ENCODE data around the gene TXN. TPM values are rescaled to one million over a fixed set of nuclear protein-coding genes. Genes with fewer than 3 reads are reported as not detected.

TXN gene
- total and polyA plus RNA-seq, 3 experiments from 2014 or later, result 172 to 471 (median 455) TPM

DNA sequence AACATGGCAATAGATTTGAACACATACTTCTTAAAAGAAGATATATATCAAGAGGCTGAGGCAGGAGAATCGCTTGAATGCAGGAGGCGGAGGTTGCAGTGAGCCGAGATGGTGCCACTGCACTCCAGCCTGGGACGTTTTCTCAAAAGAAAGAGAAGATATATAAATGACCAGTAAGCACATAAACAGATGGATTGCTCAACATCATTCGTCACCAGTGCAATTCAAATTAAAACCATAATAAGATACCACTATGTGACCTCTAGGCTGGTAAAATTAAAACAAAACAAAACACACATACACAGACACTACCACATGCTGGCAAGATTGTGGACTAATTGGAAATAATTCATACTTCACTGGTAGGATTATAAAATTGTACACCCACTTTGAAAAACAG is 5.3 kb upstream of the TXN start:
- H3K36me3 ChIP-seq (ENCODE audit: insufficient read depth, low read length), result no peaks in the 10 kb centered on the region
- DNase-seq, result no peak
- H3K4me1 ChIP-seq (ENCODE audit: insufficient read depth, low read length), result peaks cover 6% of the 10 kb centered on the region
- CTCF ChIA-PET, result no interaction called here
- no peak overlapping the region for H3K27ac Mint-ChIP-seq
- POLR2A ChIA-PET, result no interaction called here
- no peaks in the 10 kb centered on the region for H3K9me3 Mint-ChIP-seq
- peaks cover 9 to 10% (median 10%) of the 10 kb centered on the region in 3 donors for H3K4me1 Mint-ChIP-seq
- no peaks in the 10 kb centered on the region for H3K27me3 ChIP-seq (ENCODE audit: insufficient read depth, low read length, poor library complexity, severe bottlenecking)
- H3K4me3 ChIP-seq (ENCODE audit: low read length), result no peak overlapping the region
- no peak overlapping the region for H3K27ac ChIP-seq (ENCODE audit: low read depth, low read length)
- peaks cover 0 to 3% (median 0%) of the 10 kb centered on the region in 3 donors for H3K36me3 Mint-ChIP-seq
- peaks cover 2 to 7% of the 10 kb centered on the region in 2 donors for H3K27me3 Mint-ChIP-seq
- H3K4me3 Mint-ChIP-seq, result no peak overlapping the region
- H3K9me3 ChIP-seq (ENCODE audit: low read length), result no peaks in the 10 kb centered on the region

DNA sequence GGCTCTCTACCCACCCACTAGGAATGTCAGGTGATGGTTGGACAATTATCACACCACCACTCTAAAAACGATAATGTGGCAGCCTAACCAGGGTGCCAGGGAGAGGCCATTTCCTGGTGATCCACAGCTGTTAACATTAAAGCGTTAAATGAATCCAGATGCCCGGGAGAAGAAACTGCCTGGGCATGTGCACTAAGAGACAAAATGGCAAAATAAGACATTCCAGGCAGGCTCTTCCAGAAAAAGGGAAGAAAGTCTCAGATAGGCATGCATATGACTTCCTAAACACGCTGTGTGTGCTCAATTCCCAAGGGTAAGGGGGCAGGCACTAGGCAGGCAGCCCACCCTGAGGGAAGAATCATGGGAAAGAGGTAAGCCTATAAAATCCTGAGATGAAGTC is 4.6 kb upstream of the TXN start:
- CTCF ChIA-PET, result no interaction called here

DNA sequence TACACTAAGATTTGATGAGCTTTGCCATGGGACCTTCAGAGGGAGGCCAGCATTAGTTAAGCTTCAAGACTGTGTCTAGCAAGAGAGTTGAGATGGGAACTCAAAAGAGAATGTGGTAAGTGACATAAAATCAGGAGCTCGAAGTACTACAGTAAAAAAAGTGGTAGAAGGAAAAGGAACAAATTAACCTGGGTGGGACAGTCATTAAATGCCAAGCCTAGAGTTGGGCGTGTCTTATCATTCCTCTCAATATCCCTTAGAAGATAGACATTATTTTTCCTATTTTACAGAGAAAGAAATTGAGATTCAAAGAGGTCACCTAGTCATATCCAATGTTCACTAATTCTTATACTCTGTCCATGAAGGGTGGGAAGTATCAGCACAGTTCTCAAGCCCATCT is 3.3 kb upstream of the TXN start:
- no peak overlapping the region for H3K27ac ChIP-seq (ENCODE audit: low read depth, low read length)
- Mint-ChIP-seq H3K9me3 (no peaks in the 10 kb centered on the region), H3K36me3 (peaks cover 0 to 10% (median 0%) of the 10 kb centered on the region in 3 donors), H3K4me3 (peak overlapping the region in 1 of 7 donors; percentile 46), H3K4me1 (peaks cover 15 to 18% (median 18%) of the 10 kb centered on the region in 3 donors), H3K27ac (peak overlapping the region in 1 of 8 donors; percentile 51), H3K27me3 (peaks cover 2 to 6% of the 10 kb centered on the region in 2 donors)
- CTCF ChIA-PET, result no interaction called here
- H3K4me1 ChIP-seq (ENCODE audit: insufficient read depth, low read length), result peaks cover 13% of the 10 kb centered on the region
- H3K36me3 ChIP-seq (ENCODE audit: insufficient read depth, low read length), result no peaks in the 10 kb centered on the region
- POLR2A ChIA-PET, result no interaction called here
- no peaks in the 10 kb centered on the region for H3K9me3 ChIP-seq (ENCODE audit: low read length)
- no peaks in the 10 kb centered on the region for H3K27me3 ChIP-seq (ENCODE audit: insufficient read depth, low read length, poor library complexity, severe bottlenecking)
- DNase-seq, result no peak
- H3K4me3 ChIP-seq (ENCODE audit: low read length), result no peak overlapping the region

More for the DNA sequence above, 4.6 kb upstream of the TXN start:
- Mint-ChIP-seq H3K27me3 (peaks cover 2 to 7% of the 10 kb centered on the region in 2 donors), H3K4me1 (peaks cover 9 to 10% (median 10%) of the 10 kb centered on the region in 3 donors), H3K9me3 (no peaks in the 10 kb centered on the region), H3K27ac (no peak overlapping the region), H3K4me3 (no peak overlapping the region), H3K36me3 (peaks cover 0 to 7% (median 0%) of the 10 kb centered on the region in 3 donors)
- Histone ChIP-seq H3K9me3 (ENCODE audit: low read length) (no peaks in the 10 kb centered on the region), H3K36me3 (ENCODE audit: insufficient read depth, low read length) (no peaks in the 10 kb centered on the region), H3K27ac (ENCODE audit: low read depth, low read length) (no peak overlapping the region), H3K4me1 (ENCODE audit: insufficient read depth, low read length) (peaks cover 6% of the 10 kb centered on the region), H3K4me3 (ENCODE audit: low read length) (no peak overlapping the region), H3K27me3 (ENCODE audit: insufficient read depth, low read length, poor library complexity, severe bottlenecking) (no peaks in the 10 kb centered on the region)
- POLR2A ChIA-PET, result no interaction called here
- DNase-seq, result no peak

DNA sequence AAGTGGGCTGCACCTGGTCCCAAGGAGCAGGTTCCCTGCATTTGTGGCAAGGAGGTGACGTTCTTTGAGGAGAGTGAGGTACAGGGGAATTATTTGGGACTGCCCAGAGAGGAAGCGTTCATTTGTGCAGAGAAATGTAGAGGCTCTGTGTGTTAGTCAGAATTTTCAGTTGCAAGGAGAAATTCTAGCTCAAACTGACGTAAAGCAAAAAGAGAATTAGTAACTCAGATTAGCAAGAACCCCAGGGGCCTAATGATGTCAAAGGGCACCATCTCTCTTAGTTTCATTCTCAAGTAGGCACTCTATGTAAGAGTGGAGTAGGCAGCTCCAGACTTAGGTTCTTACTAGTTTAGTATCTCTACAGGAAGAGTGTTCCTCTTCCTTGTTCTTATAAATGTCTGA is 2.4 kb upstream of the TXN start:
- Histone ChIP-seq H3K4me3 (ENCODE audit: low read length) (no peak overlapping the region), H3K36me3 (ENCODE audit: insufficient read depth, low read length) (no peaks in the 10 kb centered on the region), H3K4me1 (ENCODE audit: insufficient read depth, low read length) (peaks cover 19% of the 10 kb centered on the region), H3K27me3 (ENCODE audit: insufficient read depth, low read length, poor library complexity, severe bottlenecking) (no peaks in the 10 kb centered on the region), H3K9me3 (ENCODE audit: low read length) (no peaks in the 10 kb centered on the region), H3K27ac (ENCODE audit: low read depth, low read length) (no peak overlapping the region)
- H3K9me3 Mint-ChIP-seq, result no peaks in the 10 kb centered on the region
- peaks cover 2 to 3% of the 10 kb centered on the region in 2 donors for H3K27me3 Mint-ChIP-seq
- peaks cover 19 to 27% (median 26%) of the 10 kb centered on the region in 3 donors for H3K4me1 Mint-ChIP-seq
- peak overlapping the region in 1 of 7 donors; percentile 96 for H3K4me3 Mint-ChIP-seq
- DNase-seq, result no peak
- CTCF ChIA-PET, result interaction anchor here (1.1 kb wide), 1 partner anchor 9 kb away, joined by 3 read pairs; no protein-coding TSS in a partner anchor
- no peak overlapping the region for H3K27ac Mint-ChIP-seq
- POLR2A ChIA-PET, result no interaction called here
- H3K36me3 Mint-ChIP-seq, result peaks cover 0 to 10% (median 0%) of the 10 kb centered on the region in 3 donors

DNA sequence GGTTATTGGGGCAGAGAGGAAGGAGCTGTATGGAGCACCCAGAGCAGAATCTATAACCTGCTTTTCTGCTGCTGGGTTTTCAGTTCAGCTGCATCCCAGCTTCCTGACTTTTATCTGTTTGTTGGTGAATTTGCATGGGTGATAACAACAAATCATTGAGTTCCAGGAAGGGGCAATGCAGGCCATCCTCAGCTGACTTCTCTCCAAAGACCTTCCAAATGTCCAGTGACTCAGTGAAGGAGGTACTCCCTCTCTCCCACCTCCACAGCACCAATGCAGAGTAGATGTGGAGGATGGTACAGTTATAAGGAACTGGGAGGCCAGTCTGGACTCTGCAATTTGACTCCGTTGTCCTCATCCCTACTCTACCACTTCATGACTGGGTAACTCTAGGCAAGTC is 1.6 kb upstream of the TXN start:
- peak overlapping the region in 6 of 7 donors; percentile 90 to 98 (median 96) for H3K4me3 Mint-ChIP-seq
- no peak for DNase-seq
- Histone ChIP-seq H3K27me3 (ENCODE audit: insufficient read depth, low read length, poor library complexity, severe bottlenecking) (no peaks in the 10 kb centered on the region), H3K9me3 (ENCODE audit: low read length) (no peaks in the 10 kb centered on the region), H3K4me3 (ENCODE audit: low read length) (no peak overlapping the region), H3K4me1 (ENCODE audit: insufficient read depth, low read length) (peaks cover 19% of the 10 kb centered on the region), H3K36me3 (ENCODE audit: insufficient read depth, low read length) (no peaks in the 10 kb centered on the region), H3K27ac (ENCODE audit: low read depth, low read length) (peak overlapping the region; percentile 73)
- peaks cover 23 to 34% (median 34%) of the 10 kb centered on the region in 3 donors for H3K4me1 Mint-ChIP-seq
- ChIA-PET POLR2A (no interaction called here), CTCF (interaction anchor here (1.1 to 1.6 kb wide), 2 partner anchors 10 to 41 kb away, joined by 3 to 4 read pairs; no protein-coding TSS in a partner anchor)
- peaks cover 2 to 3% of the 10 kb centered on the region in 2 donors for H3K27me3 Mint-ChIP-seq
- H3K27ac Mint-ChIP-seq, result peak overlapping the region in 3 of 8 donors; percentile 89 to 93 (median 93)
- no peaks in the 10 kb centered on the region for H3K9me3 Mint-ChIP-seq
- H3K36me3 Mint-ChIP-seq, result peaks cover 0 to 10% (median 0%) of the 10 kb centered on the region in 3 donors

DNA sequence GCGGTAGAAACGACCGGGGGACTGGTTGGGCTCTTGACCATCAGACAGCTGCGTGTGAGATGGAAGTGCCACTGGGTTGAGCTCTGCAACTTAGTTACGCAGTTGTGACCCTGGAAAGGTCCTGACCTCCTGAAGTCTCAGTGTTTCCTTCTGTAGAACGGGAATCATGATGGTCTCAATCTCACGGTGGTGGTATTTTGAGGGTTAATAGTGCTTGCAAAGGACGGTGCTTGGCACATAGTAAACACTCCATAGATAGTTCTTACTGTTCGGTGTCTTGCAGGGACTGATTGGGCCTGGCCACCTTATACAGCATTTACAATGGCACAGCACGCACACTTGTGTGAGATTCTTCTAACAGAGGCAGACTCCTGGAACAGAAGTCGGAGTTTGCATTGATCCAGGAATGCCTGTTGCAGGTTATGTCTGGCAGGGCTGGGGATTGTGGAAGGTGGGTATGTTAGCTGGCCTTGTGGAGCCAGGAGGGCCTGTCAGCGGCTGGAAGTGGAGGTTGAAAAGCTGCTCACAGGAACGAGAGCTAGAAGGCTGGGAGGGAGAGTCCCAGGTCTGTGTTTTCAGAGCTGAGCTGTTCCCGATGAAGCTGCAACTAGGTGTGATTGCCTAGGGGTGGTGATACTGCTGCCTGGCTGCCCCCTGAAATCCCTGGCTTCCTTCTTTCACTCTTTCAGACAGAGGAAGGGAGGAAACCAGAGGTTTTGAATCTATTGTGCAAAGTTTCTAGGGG is 962 bp upstream of the TXN start:
- H3K27me3 Mint-ChIP-seq, result peaks cover 0 to 2% of the 10 kb centered on the region in 2 donors
- Histone ChIP-seq H3K9me3 (ENCODE audit: low read length) (no peaks in the 10 kb centered on the region), H3K27me3 (ENCODE audit: insufficient read depth, low read length, poor library complexity, severe bottlenecking) (no peaks in the 10 kb centered on the region), H3K4me1 (ENCODE audit: insufficient read depth, low read length) (peaks cover 19% of the 10 kb centered on the region), H3K27ac (ENCODE audit: low read depth, low read length) (peak overlapping the region; percentile 73), H3K4me3 (ENCODE audit: low read length) (peak overlapping the region; percentile 82), H3K36me3 (ENCODE audit: insufficient read depth, low read length) (no peaks in the 10 kb centered on the region)
- H3K27ac Mint-ChIP-seq, result peak overlapping the region; percentile 61 to 96 (median 92)
- no peaks in the 10 kb centered on the region for H3K9me3 Mint-ChIP-seq
- CTCF ChIA-PET, result interaction anchor here (1.6 kb wide), 1 partner anchor 41 kb away, joined by 4 read pairs; no protein-coding TSS in a partner anchor
- peaks cover 0 to 10% (median 0%) of the 10 kb centered on the region in 3 donors for H3K36me3 Mint-ChIP-seq
- peaks cover 26 to 41% (median 40%) of the 10 kb centered on the region in 3 donors for H3K4me1 Mint-ChIP-seq
- H3K4me3 Mint-ChIP-seq, result peak overlapping the region; percentile 90 to 98 (median 97)
- no peak for DNase-seq
- POLR2A ChIA-PET, result interaction anchor here (0.8 kb wide), 1 partner anchor 109 kb away, joined by 3 read pairs; no protein-coding TSS in a partner anchor

DNA sequence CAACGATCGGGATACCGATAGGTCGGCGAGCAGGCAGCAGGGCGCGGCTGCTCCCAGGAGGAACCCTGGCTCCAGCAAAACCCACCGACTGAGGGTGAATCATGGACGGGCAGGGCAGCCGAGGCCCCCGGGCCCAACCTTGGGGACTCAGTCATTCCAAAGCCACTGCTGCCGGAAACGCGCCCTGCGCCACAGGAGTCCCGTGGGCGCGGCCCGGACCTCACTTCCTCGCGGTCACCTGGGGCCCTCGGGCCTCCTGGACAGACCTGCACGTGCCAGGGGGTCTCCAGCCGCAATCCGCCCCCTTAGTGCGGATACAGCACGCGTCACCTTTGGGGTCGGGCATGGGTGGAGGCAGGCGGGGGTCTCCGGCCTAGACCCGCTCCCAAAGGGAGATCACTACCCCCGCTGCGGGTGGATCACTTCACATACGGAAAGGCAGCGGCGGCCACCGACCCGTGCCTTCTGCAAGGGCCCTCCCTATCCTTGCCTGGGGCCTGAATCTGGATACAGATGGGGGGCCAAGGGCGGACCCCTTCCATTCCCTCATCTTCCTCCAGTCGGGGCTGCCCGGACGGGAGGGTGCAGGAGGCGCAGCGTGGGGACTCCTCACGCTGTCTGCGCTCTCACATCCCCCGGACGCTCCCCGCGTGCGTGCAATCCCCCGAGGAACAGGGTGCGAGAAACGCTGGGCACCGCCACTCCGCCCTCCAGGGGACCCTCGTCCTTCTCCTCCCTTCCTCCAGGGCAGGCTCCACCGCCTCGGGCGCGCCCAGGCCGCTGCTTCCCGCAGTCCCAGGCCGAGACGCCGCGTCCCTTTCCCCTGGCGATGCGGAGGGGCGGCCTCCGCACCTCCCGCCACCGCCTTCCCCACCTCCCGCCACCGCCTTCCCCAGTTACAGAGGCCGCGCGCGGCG is 586 bp downstream of the TXN start:
- peaks cover 0 to 12% (median 0%) of the 10 kb centered on the region in 3 donors for H3K36me3 Mint-ChIP-seq
- Histone ChIP-seq H3K4me3 (ENCODE audit: low read length) (peak overlapping the region; percentile 82), H3K9me3 (ENCODE audit: low read length) (no peaks in the 10 kb centered on the region), H3K36me3 (ENCODE audit: insufficient read depth, low read length) (no peaks in the 10 kb centered on the region), H3K27ac (ENCODE audit: low read depth, low read length) (peak overlapping the region; percentile 78), H3K4me1 (ENCODE audit: insufficient read depth, low read length) (peaks cover 19% of the 10 kb centered on the region), H3K27me3 (ENCODE audit: insufficient read depth, low read length, poor library complexity, severe bottlenecking) (no peaks in the 10 kb centered on the region)
- H3K27ac Mint-ChIP-seq, result peak overlapping the region; percentile 88 to 98 (median 93)
- peak in 4 of 5 donors; percentile 18 to 57 (median 22) for DNase-seq
- H3K9me3 Mint-ChIP-seq, result no peaks in the 10 kb centered on the region
- H3K27me3 Mint-ChIP-seq, result peaks cover 0 to 3% of the 10 kb centered on the region in 2 donors
- POLR2A ChIA-PET, result interaction anchor here (0.7 to 0.8 kb wide), 3 partner anchors 17 to 1233 kb away, joined by 3 to 6 read pairs (median 4); no protein-coding TSS in a partner anchor
- H3K4me1 Mint-ChIP-seq, result peaks cover 29 to 50% (median 42%) of the 10 kb centered on the region in 3 donors
- CTCF ChIA-PET, result no interaction called here
- H3K4me3 Mint-ChIP-seq, result peak overlapping the region; percentile 90 to 98 (median 97)
